HG02943 (cell line): ENCODE results near the gene JADE2.
"Not testable (repeated sequence)": the region's sequence is repeated elsewhere in the genome, so short reads cannot be mapped to it uniquely, and the experiment has no call there.

ENCODE experiments used
- ATAC-seq: cut with Tn5 transposase; IDR thresholded peaks from one replicate; pipeline ENCODE4 v1.9.1; 2021; ENCODE audit warnings: mild to moderate bottlenecking, low read depth, moderate library complexity; ENCODE audit not compliant: unreplicated experiment

The JADE2 gene

GRCh38 chr5:134547579-134547978 lies 22.1 kb downstream of the JADE2 start:
- ATAC-seq, result no peak

- no peak for ATAC-seq
Measured at GRCh38 chr5:134547999-134548658, 22.7 kb downstream of the JADE2 start.

GRCh38 chr5:134549714-134550113 lies 24.2 kb downstream of the JADE2 start:
- no peak for ATAC-seq

GRCh38 chr5:134550271-134551214 lies 25.1 kb downstream of the JADE2 start:
- no peak for ATAC-seq

- ATAC-seq, result no peak
Measured at GRCh38 chr5:134551901-134552300, 26.4 kb downstream of the JADE2 start.

- ATAC-seq, result no peak
Measured at GRCh38 chr5:134552301-134552700, 26.8 kb downstream of the JADE2 start.

GRCh38 chr5:134552716-134553115 lies 27.2 kb downstream of the JADE2 start:
- ATAC-seq, result not testable (repeated sequence)

GRCh38 chr5:134553821-134554267 lies 28.4 kb downstream of the JADE2 start:
- ATAC-seq, result peak; percentile 3

GRCh38 chr5:134554319-134555222 lies 29.1 kb downstream of the JADE2 start:
- peak; percentile 58 for ATAC-seq

GRCh38 chr5:134555223-134555889 lies 29.9 kb downstream of the JADE2 start:
- no peak for ATAC-seq

- no peak for ATAC-seq
Measured at GRCh38 chr5:134555890-134556311, 30.4 kb downstream of the JADE2 start.

GRCh38 chr5:134556588-134556987 lies 31.1 kb downstream of the JADE2 start:
- not testable (repeated sequence) for ATAC-seq

GRCh38 chr5:134556994-134557393 lies 31.5 kb downstream of the JADE2 start:
- no peak for ATAC-seq

GRCh38 chr5:134559672-134560071 lies 34.2 kb downstream of the JADE2 start:
- no peak for ATAC-seq

GRCh38 chr5:134560698-134561097 lies 35.2 kb downstream of the JADE2 start:
- ATAC-seq, result no peak

GRCh38 chr5:134561871-134562296 lies 36.4 kb downstream of the JADE2 start:
- no peak for ATAC-seq

GRCh38 chr5:134563221-134563620 lies 37.8 kb downstream of the JADE2 start:
- no peak for ATAC-seq

- ATAC-seq, result no peak
Measured at GRCh38 chr5:134563962-134564361, 38.5 kb downstream of the JADE2 start.

- ATAC-seq, result no peak
Measured at GRCh38 chr5:134564396-134564795, 38.9 kb downstream of the JADE2 start.
